KMS-11 (cell line): ENCODE measurements around the gene KIR3DL3.
"Not testable (repeated sequence)": the region's sequence is repeated elsewhere in the genome, so short reads cannot be mapped to it uniquely, and the experiment has no call there.

Experiments used
- H2AFZ ChIP-seq: fragments of 200-600 bp; sonication (generic); 2 replicates; pipeline ENCODE4 v1.6.1; 2016; ENCODE audit warnings: antibody characterized with exemption, mixed run types, low read depth
- H3K27ac ChIP-seq: fragments of 200-600 bp; sonication (generic); 2 replicates; pipeline ENCODE4 v1.6.1; 2016; ENCODE audit warnings: mild to moderate bottlenecking, mixed run types
- H3K27me3 ChIP-seq: fragments of 200-600 bp; sonication (generic); 2 replicates; pipeline ENCODE4 v1.6.1; 2017; ENCODE audit warnings: mild to moderate bottlenecking, low read depth, mixed run types, moderate library complexity; ENCODE audit not compliant: insufficient read depth
- H3K36me3 ChIP-seq: fragments of 200-600 bp; sonication (generic); 2 replicates; pipeline ENCODE4 v1.6.1; 2017; ENCODE audit warnings: mild to moderate bottlenecking, mixed run types; ENCODE audit not compliant: insufficient read depth
- H3K4me1 ChIP-seq: fragments of 200-600 bp; sonication (generic); 2 replicates; pipeline ENCODE4 v1.6.1; 2016; ENCODE audit warnings: mild to moderate bottlenecking, low read depth, mixed run types; ENCODE audit not compliant: poor library complexity, severe bottlenecking
- H3K4me2 ChIP-seq: fragments of 200-600 bp; sonication (generic); 2 replicates; pipeline ENCODE4 v1.7.0; 2016; ENCODE audit warnings: mild to moderate bottlenecking, mixed run types
- H3K4me3 ChIP-seq: fragments of 200-600 bp; sonication (generic); IDR thresholded peaks from 2 replicates; pipeline ENCODE4 v1.6.1; 2017; ENCODE audit warnings: low read depth, low read length, mixed read lengths; ENCODE audit not compliant: insufficient read depth
- H3K79me2 ChIP-seq: fragments of 200-600 bp; sonication (generic); 2 replicates; pipeline ENCODE4 v1.6.1; 2016; ENCODE audit warnings: low read depth, mixed run types; ENCODE audit not compliant: insufficient read depth
- H3K9ac ChIP-seq: fragments of 200-600 bp; sonication (generic); 2 replicates; pipeline ENCODE4 v1.6.1; 2016; ENCODE audit warnings: mild to moderate bottlenecking, mixed run types
- H4K20me1 ChIP-seq: fragments of 200-600 bp; sonication (generic); 2 replicates; pipeline ENCODE4 v1.6.1; 2016; ENCODE audit warnings: mild to moderate bottlenecking, mixed run types; ENCODE audit not compliant: insufficient read depth
- CTCF ChIP-seq: fragments of 200-600 bp; sonication (generic); conservative IDR thresholded peaks from 2 replicates; pipeline ENCODE4 v1.6.1; 2017; ENCODE audit warnings: low read depth, mild to moderate bottlenecking, antibody characterized with exemption, low read length, moderate library complexity, mixed read lengths

KIR3DL3 gene

DNA sequence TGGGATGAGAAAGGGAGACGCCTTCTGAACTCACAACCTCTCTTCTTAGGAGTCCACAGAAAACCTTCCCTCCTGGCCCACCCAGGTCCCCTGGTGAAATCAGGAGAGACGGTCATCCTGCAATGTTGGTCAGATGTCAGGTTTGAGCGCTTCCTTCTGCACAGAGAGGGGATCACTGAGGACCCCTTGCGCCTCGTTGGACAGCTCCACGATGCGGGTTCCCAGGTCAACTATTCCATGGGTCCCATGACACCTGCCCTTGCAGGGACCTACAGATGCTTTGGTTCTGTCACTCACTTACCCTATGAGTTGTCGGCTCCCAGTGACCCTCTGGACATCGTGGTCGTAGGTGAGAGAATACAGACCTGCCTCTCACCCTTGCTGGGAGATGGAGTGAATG is 3.3 kb downstream of the KIR3DL3 start:
- peaks cover 4% of the 10 kb centered on the region; the same call in 1 of the 2 replicates for H3K27me3 ChIP-seq
- no peak overlapping the region for H3K4me3 ChIP-seq
- H4K20me1 ChIP-seq = no peaks in the 10 kb centered on the region
- no peak for TF ChIP-seq CTCF
- H3K36me3 ChIP-seq = no peaks in the 10 kb centered on the region
- H3K9ac ChIP-seq = no peak overlapping the region
- H3K4me2 ChIP-seq = no peak overlapping the region
- no peak overlapping the region for H3K27ac ChIP-seq
- no peaks in the 10 kb centered on the region for H3K4me1 ChIP-seq
- H3K79me2 ChIP-seq = no peaks in the 10 kb centered on the region
- H2AFZ ChIP-seq = no peak overlapping the region

DNA sequence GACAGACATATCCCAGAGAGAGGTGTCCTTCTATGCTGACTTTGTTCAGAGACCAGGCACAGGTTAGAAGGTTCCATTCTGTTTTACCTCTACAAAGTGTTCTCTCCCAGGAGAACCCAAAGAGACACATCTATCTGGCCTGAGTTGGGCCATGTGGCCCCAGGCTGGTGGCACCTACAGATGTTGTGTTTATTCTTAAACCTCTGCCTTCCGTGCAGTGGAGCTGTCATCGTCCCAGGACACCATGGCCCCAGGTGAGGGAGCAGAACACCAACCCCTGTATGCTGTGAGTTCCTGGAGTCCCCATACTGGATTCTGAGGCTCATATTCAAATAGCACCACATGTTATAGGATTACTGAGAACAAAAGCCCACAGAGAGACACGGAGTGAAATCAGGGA is 3.9 kb downstream of the KIR3DL3 start:
- TF ChIP-seq CTCF = no peak
- Histone ChIP-seq H3K27me3 (peaks cover 4% of the 10 kb centered on the region; the same call in 1 of the 2 replicates), H3K4me3 (no peak overlapping the region), H2AFZ (no peak overlapping the region), H3K4me1 (no peaks in the 10 kb centered on the region), H3K79me2 (no peaks in the 10 kb centered on the region), H3K36me3 (no peaks in the 10 kb centered on the region), H3K27ac (no peak overlapping the region), H3K9ac (no peak overlapping the region), H4K20me1 (no peaks in the 10 kb centered on the region), H3K4me2 (no peak overlapping the region)

- H3K27ac ChIP-seq = no peak overlapping the region
- no peaks in the 10 kb centered on the region for H3K79me2 ChIP-seq
- peaks cover 4% of the 10 kb centered on the region; the same call in 1 of the 2 replicates for H3K27me3 ChIP-seq
- H3K9ac ChIP-seq = no peak overlapping the region
- H4K20me1 ChIP-seq = no peaks in the 10 kb centered on the region
- no peak overlapping the region for H3K4me2 ChIP-seq
- H3K4me3 ChIP-seq = no peak overlapping the region
- no peaks in the 10 kb centered on the region for H3K4me1 ChIP-seq
- TF ChIP-seq CTCF = no peak
- H2AFZ ChIP-seq = no peak overlapping the region
- no peaks in the 10 kb centered on the region for H3K36me3 ChIP-seq
These were observed 5.4 kb downstream of the KIR3DL3 start for GRCh38 chr19:54729416-54730188.

DNA sequence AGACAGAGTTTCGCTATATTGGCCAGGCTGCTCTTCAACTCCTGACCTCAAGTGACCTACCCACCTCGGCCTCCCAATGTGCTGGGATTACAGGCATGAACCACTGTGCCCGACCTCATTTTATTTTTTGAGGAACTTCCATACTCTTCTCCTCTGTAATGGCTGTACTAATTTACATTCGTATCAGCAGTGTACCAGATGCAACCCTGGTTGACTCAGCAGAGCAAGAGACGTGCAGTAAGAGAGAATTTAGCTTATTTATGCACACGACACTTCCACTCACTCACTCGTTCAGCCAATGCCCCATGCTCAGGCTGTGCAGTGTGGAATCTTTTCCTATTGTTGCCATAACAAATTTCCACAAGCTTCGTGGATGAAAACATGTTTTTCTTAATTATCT is 6.9 kb downstream of the KIR3DL3 start:
- H3K79me2 ChIP-seq = no peaks in the 10 kb centered on the region

GRCh38 chr19:54738306-54738705 is 14.1 kb downstream of the KIR3DL3 start, which contains the start of gene KIR2DL3:
Gene KIR2DL3, plus strand, starts transcription at chr19:54738513. Its CDS starts 33 bp downstream, at chr19:54738546.
- H2AFZ ChIP-seq, H3K9ac ChIP-seq, H3K4me1 ChIP-seq, H3K4me3 ChIP-seq, H3K36me3 ChIP-seq, H3K27me3 ChIP-seq, H4K20me1 ChIP-seq, H3K4me2 ChIP-seq, H3K27ac ChIP-seq, H3K79me2 ChIP-seq: not testable (repeated sequence)

More for the DNA sequence above, 6.9 kb downstream of the KIR3DL3 start:
- Histone ChIP-seq H3K9ac (no peak overlapping the region), H3K36me3 (no peaks in the 10 kb centered on the region), H3K27ac (no peak overlapping the region), H3K4me2 (no peak overlapping the region), H2AFZ (no peak overlapping the region), H3K4me1 (no peaks in the 10 kb centered on the region), H4K20me1 (no peaks in the 10 kb centered on the region), H3K27me3 (peaks cover 4% of the 10 kb centered on the region; the same call in 1 of the 2 replicates), H3K4me3 (no peak overlapping the region)
- TF ChIP-seq CTCF = no peak
